Vagina (tissue), 2 donors: ENCODE results near the gene CTDSPL2.

Experiments used
- CTCF ChIP-seq, 3 experiments: fragments of 450-650 bp in 2 of 3; fragments of 200-600 bp in 1 of 3; sonication (generic) in 1 of 3; IDR thresholded peaks; one replicate each; pipeline ENCODE4 v1.5.1; 2017 to 2019; ENCODE audit warnings: antibody characterized with exemption in 3 of 3, mild to moderate bottlenecking in 2 of 3, moderate library complexity in 2 of 3
- POLR2AphosphoS5 ChIP-seq, 2 donors: sonication (generic); formaldehyde crosslinking; IDR thresholded peaks; one replicate each; pipeline ENCODE4 v1.9.0; 2017; ENCODE audit warnings: antibody characterized with exemption in 2 of 2, mild to moderate bottlenecking in 2 of 2, low read depth in 1 of 2; ENCODE audit not compliant: insufficient read depth in 1 of 2

- TF ChIP-seq POLR2AphosphoS5 (IDR thresholded peaks at IDR 0.05; ENCODE audit: insufficient read depth in 1 of 2, low read depth in 1 of 2) (no peak), CTCF (IDR thresholded peaks at IDR 0.05) (no peak)
Observed at GRCh38 chr15:44441095-44441501, 13.7 kb downstream of the CTDSPL2 start.
